Mucosa of descending colon (tissue), 3 donors: ENCODE measurements around the gene LRRN4CL. TPM values are rescaled to one million over a fixed set of nuclear protein-coding genes. Genes with fewer than 3 reads are reported as not detected.

Source experiments
- ATAC-seq: fragments of 200-7000 bp; cut with Tn5 transposase; one replicate; pipeline ENCODE4 v1.9.1; 2020; ENCODE audit warnings: mild to moderate bottlenecking, moderate library complexity
- DNase-seq, 3 donors: peaks; one replicate each; pipeline ENCODE4 v3.0.0-alpha.2; 2020
- H3K36me3 ChIP-seq: fragments of 200-600 bp; one replicate; pipeline ENCODE4 v1.8.0; 2021; ENCODE audit warnings: low read depth, mild to moderate bottlenecking
- H3K4me1 ChIP-seq: fragments of 200-600 bp; one replicate; pipeline ENCODE4 v1.8.0; 2021; ENCODE audit warnings: low read depth, mild to moderate bottlenecking
- H3K4me3 ChIP-seq: fragments of 200-600 bp; one replicate; pipeline ENCODE4 v1.8.0; 2021; ENCODE audit warnings: mild to moderate bottlenecking
- H3K9me3 ChIP-seq: fragments of 200-600 bp; one replicate; pipeline ENCODE4 v1.8.0; 2021; ENCODE audit warnings: mild to moderate bottlenecking
- CTCF ChIP-seq: fragments of 200-600 bp; IDR thresholded peaks from one replicate; pipeline ENCODE4 v1.8.0; 2022; ENCODE audit warnings: antibody characterized with exemption, mild to moderate bottlenecking
- intact Hi-C, 2 donors: fragments of 100-400 bp; cut with DNase I in 1 of 2; cut with micrococcal nuclease in 1 of 2; formaldehyde crosslinking; loops; one replicate each; pipeline versions ENCODE4 v1.11.0 to v1.11.1; 2022; cut with DNase I, micrococcal nuclease
- total RNA-seq, 3 donors: library from RNA; stranded (reverse); fragmentation: NEBNext Ultra II Directional in 2 of 3; extraction: Animal tissue kit (Norgen Biotek cat#: 25700) in 2 of 3; gene quantifications; one replicate each; pipeline versions ENCODE4 v1.2.1 to v1.2.4, GENCODE V29; 2021 to 2023
- donor health status: DM: no; HTN: no; CAD: no; lungs with moderate emphysema.
- donor health status: DM: no; HTN: no; CAD: no.
- donor health status: DM: no; HTN: yes; CAD: no.

LRRN4CL gene
- total RNA-seq, 3 donors from 2014 or later, result 1.2 to 11.5 (median 5.6) TPM

GRCh38 chr11:62715150-62716130 is 26.1 kb upstream of the LRRN4CL start:
- Histone ChIP-seq H3K4me3 (no peak overlapping the region), H3K4me1 (peaks cover 6% of the 10 kb centered on the region), H3K9me3 (no peaks in the 10 kb centered on the region), H3K36me3 (peaks cover 37% of the 10 kb centered on the region)
- intact Hi-C loops, result no loop called here
- ATAC-seq, result no peak
- peak in 1 of 3 donors; percentile 31 for DNase-seq
- TF ChIP-seq CTCF, result no peak

GRCh38 chr11:62713343-62713742 is 24.0 kb upstream of the LRRN4CL start:
- DNase-seq (peak in 2 of 3 donors; percentile 47 to 49), ATAC-seq (peak; percentile 55)
- no peaks in the 10 kb centered on the region for H3K9me3 ChIP-seq
- TF ChIP-seq CTCF, result no peak
- intact Hi-C loops, result no loop called here
- H3K4me1 ChIP-seq, result peaks cover 17% of the 10 kb centered on the region
- peaks cover 24% of the 10 kb centered on the region for H3K36me3 ChIP-seq
- no peak overlapping the region for H3K4me3 ChIP-seq

GRCh38 chr11:62712861-62713260 is 23.5 kb upstream of the LRRN4CL start:
- no peaks in the 10 kb centered on the region for H3K9me3 ChIP-seq
- H3K4me1 ChIP-seq, result peaks cover 22% of the 10 kb centered on the region
- H3K4me3 ChIP-seq, result no peak overlapping the region
- intact Hi-C loops, result no loop called here
- DNase-seq (no peak), ATAC-seq (no peak)
- no peak for TF ChIP-seq CTCF
- H3K36me3 ChIP-seq, result peaks cover 19% of the 10 kb centered on the region

GRCh38 chr11:62712276-62712812 is 23.0 kb upstream of the LRRN4CL start:
- H3K4me1 ChIP-seq, result peaks cover 22% of the 10 kb centered on the region
- no peak for TF ChIP-seq CTCF
- H3K9me3 ChIP-seq, result no peaks in the 10 kb centered on the region
- intact Hi-C loops, result no loop called here
- DNase-seq (peak in 1 of 3 donors; percentile 7), ATAC-seq (no peak)
- peaks cover 14% of the 10 kb centered on the region for H3K36me3 ChIP-seq
- no peak overlapping the region for H3K4me3 ChIP-seq

GRCh38 chr11:62710001-62710345 is 20.6 kb upstream of the LRRN4CL start:
- peak in 1 of 3 donors; percentile 47 for DNase-seq
- Histone ChIP-seq H3K36me3 (no peaks in the 10 kb centered on the region), H3K9me3 (no peaks in the 10 kb centered on the region), H3K4me1 (peaks cover 32% of the 10 kb centered on the region), H3K4me3 (no peak overlapping the region)
- TF ChIP-seq CTCF, result no peak
- ATAC-seq, result peak; percentile 3
- intact Hi-C loops, result no loop called here
